ENCODE measurements around the gene RPH3AL. TPM values are rescaled to one million over a fixed set of nuclear protein-coding genes. Genes with fewer than 3 reads are reported as not detected.
A peak's percentile ranks its signal among the peaks of the same experiment; 100 is the strongest.
"Not testable (repeated sequence)": the region's sequence is repeated elsewhere in the genome, so short reads cannot be mapped to it uniquely, and the experiment has no call there.

Gene RPH3AL
- total and polyA plus RNA-seq, 4 experiments from 2014 or later, result 1.7 to 5.9 (median 4.0) TPM

DNA sequence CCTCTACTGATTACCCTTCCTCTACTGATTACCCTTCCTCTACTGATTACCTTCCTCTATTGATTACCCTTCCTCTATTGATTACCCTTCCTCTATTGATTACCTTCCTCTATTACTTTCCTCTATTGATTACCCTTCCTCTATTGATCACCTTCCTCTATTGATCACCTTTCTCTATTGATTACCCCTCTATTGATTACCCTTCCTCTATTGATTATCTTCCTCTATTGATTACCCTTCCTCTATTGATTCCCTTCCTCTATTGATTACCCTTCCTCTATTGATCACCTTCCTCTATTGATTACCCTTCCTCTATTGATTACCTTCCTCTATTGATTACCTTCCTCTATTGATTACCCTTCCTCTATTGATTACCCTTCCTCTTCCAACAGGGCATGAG lies 108.7 kb downstream of the RPH3AL start:
- H3K4me3 Mint-ChIP-seq; H3K27me3 Mint-ChIP-seq; H3K36me3 Mint-ChIP-seq; POLR2A ChIA-PET (ENCODE audit: partially characterized antibody); H3K36me3 ChIP-seq (ENCODE audit: insufficient read depth, low read length); CTCF ChIA-PET (ENCODE audit: partially characterized antibody); H3K9me3 Mint-ChIP-seq; H3K4me3 ChIP-seq (ENCODE audit: low read length in 2 of 2); intact Hi-C loops (cut with micrococcal nuclease); DNase-seq; H3K4me1 Mint-ChIP-seq; H3K4me1 ChIP-seq (ENCODE audit: insufficient read depth, low read length); H3K27me3 ChIP-seq (ENCODE audit: insufficient read depth, low read length); H3K9me3 ChIP-seq (ENCODE audit: control insufficient read depth in 1 of 2, low read length in 2 of 2); H3K27ac ChIP-seq (ENCODE audit: low read depth, low read length): not testable (repeated sequence)
- peak overlapping the region in 1 of 7 donors; percentile 11 for H3K27ac Mint-ChIP-seq

DNA sequence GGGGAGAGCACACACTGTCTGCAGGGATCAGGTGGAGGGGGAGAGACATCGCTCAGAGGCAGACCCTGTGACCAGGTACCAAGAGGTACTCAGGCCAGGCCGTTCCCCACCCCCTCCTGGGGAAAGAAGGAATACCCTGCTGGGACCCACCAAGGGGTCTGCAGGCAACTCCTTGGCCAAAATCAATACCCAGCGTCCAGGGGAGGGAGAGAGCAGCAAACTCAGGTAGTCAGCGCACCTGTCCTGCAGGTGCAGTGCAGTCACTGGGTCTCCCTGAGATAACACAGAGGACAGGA lies 113.7 kb downstream of the RPH3AL start:
- H3K9me3 ChIP-seq (ENCODE audit: control insufficient read depth in 1 of 2, low read length in 2 of 2), result no peaks in the 10 kb centered on the region
- POLR2A ChIA-PET (ENCODE audit: partially characterized antibody), result no interaction called here
- no peak overlapping the region for H3K4me3 ChIP-seq (ENCODE audit: low read length in 2 of 2)
- H3K27me3 ChIP-seq (ENCODE audit: insufficient read depth, low read length), result no peaks in the 10 kb centered on the region
- DNase-seq, result no peak
- H3K27ac ChIP-seq (ENCODE audit: low read depth, low read length), result no peak overlapping the region
- Mint-ChIP-seq H3K9me3 (no peaks in the 10 kb centered on the region), H3K4me1 (peaks cover 0 to 2% (median 0%) of the 10 kb centered on the region in 4 donors), H3K36me3 (no peaks in the 10 kb centered on the region), H3K27me3 (no peaks in the 10 kb centered on the region), H3K4me3 (no peak overlapping the region), H3K27ac (no peak overlapping the region)
- H3K4me1 ChIP-seq (ENCODE audit: insufficient read depth, low read length), result no peaks in the 10 kb centered on the region
- H3K36me3 ChIP-seq (ENCODE audit: insufficient read depth, low read length), result no peaks in the 10 kb centered on the region
- CTCF ChIA-PET (ENCODE audit: partially characterized antibody), result no interaction called here
- intact Hi-C loops (cut with micrococcal nuclease), result no loop called here

GRCh38 chr17:238071-238963 lies 114.3 kb downstream of the RPH3AL start:
- ChIA-PET CTCF (ENCODE audit: partially characterized antibody) (no interaction called here), POLR2A (ENCODE audit: partially characterized antibody) (no interaction called here)
- Mint-ChIP-seq H3K36me3 (no peaks in the 10 kb centered on the region), H3K4me3 (no peak overlapping the region), H3K27me3 (no peaks in the 10 kb centered on the region), H3K27ac (peak overlapping the region in 1 of 7 donors; percentile 23), H3K4me1 (no peaks in the 10 kb centered on the region), H3K9me3 (no peaks in the 10 kb centered on the region)
- no peaks in the 10 kb centered on the region for H3K36me3 ChIP-seq (ENCODE audit: insufficient read depth, low read length)
- H3K9me3 ChIP-seq (ENCODE audit: control insufficient read depth in 1 of 2, low read length in 2 of 2), result no peaks in the 10 kb centered on the region
- no peak overlapping the region for H3K4me3 ChIP-seq (ENCODE audit: low read length in 2 of 2)
- no peak overlapping the region for H3K27ac ChIP-seq (ENCODE audit: low read depth, low read length)
- intact Hi-C loops (cut with micrococcal nuclease), result no loop called here
- no peaks in the 10 kb centered on the region for H3K27me3 ChIP-seq (ENCODE audit: insufficient read depth, low read length)
- no peak for DNase-seq
- no peaks in the 10 kb centered on the region for H3K4me1 ChIP-seq (ENCODE audit: insufficient read depth, low read length)

DNA sequence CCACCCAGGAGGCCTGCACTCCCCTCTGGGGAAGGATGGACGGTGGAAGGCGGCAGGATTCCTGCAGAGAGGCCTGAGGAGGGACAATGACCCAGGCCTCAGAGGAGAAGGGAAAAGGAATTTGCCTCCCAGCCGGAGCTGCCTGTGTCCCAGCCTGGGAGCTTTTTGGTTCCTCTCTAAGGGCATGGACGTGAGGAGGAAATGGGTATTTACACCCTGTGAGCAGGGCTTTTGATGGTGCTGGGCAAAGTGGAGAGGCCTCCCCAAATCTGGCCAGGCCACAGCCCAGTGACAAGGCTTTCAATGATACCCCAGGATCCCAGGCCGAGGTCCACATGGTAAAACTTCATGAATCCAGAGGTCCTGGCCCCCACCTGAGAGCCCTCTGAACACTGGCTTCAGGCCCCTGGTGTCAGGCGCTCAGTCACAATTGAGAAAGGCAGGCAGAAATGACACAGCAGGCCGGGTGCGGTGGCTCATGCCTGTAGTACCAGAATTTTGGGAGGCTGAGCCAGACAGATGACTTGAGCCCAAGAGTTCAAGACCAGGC lies 115.1 kb downstream of the RPH3AL start:
- Histone ChIP-seq H3K36me3 (ENCODE audit: insufficient read depth, low read length) (no peaks in the 10 kb centered on the region), H3K27ac (ENCODE audit: low read depth, low read length) (no peak overlapping the region), H3K27me3 (ENCODE audit: insufficient read depth, low read length) (no peaks in the 10 kb centered on the region), H3K4me1 (ENCODE audit: insufficient read depth, low read length) (no peaks in the 10 kb centered on the region), H3K4me3 (ENCODE audit: low read length in 2 of 2) (no peak overlapping the region), H3K9me3 (ENCODE audit: control insufficient read depth in 1 of 2, low read length in 2 of 2) (no peaks in the 10 kb centered on the region)
- H3K27me3 Mint-ChIP-seq, result no peaks in the 10 kb centered on the region
- no peaks in the 10 kb centered on the region for H3K36me3 Mint-ChIP-seq
- no peak overlapping the region for H3K27ac Mint-ChIP-seq
- H3K4me3 Mint-ChIP-seq, result no peak overlapping the region
- intact Hi-C loops (cut with micrococcal nuclease), result no loop called here
- no peaks in the 10 kb centered on the region for H3K4me1 Mint-ChIP-seq
- DNase-seq, result no peak
- ChIA-PET POLR2A (ENCODE audit: partially characterized antibody) (no interaction called here), CTCF (ENCODE audit: partially characterized antibody) (no interaction called here)
- H3K9me3 Mint-ChIP-seq, result no peaks in the 10 kb centered on the region

GRCh38 chr17:236641-237405 lies 115.8 kb downstream of the RPH3AL start:
- Mint-ChIP-seq H3K4me1 (no peaks in the 10 kb centered on the region), H3K36me3 (no peaks in the 10 kb centered on the region), H3K27me3 (no peaks in the 10 kb centered on the region), H3K27ac (no peak overlapping the region), H3K4me3 (no peak overlapping the region), H3K9me3 (no peaks in the 10 kb centered on the region)
- POLR2A ChIA-PET (ENCODE audit: partially characterized antibody), result no interaction called here
- no peaks in the 10 kb centered on the region for H3K9me3 ChIP-seq (ENCODE audit: control insufficient read depth in 1 of 2, low read length in 2 of 2)
- H3K4me3 ChIP-seq (ENCODE audit: low read length in 2 of 2), result no peak overlapping the region
- no peak for DNase-seq
- no peak overlapping the region for H3K27ac ChIP-seq (ENCODE audit: low read depth, low read length)
- H3K27me3 ChIP-seq (ENCODE audit: insufficient read depth, low read length), result no peaks in the 10 kb centered on the region
- CTCF ChIA-PET (ENCODE audit: partially characterized antibody), result no interaction called here
- intact Hi-C loops (cut with micrococcal nuclease), result no loop called here
- no peaks in the 10 kb centered on the region for H3K4me1 ChIP-seq (ENCODE audit: insufficient read depth, low read length)
- H3K36me3 ChIP-seq (ENCODE audit: insufficient read depth, low read length), result no peaks in the 10 kb centered on the region

DNA sequence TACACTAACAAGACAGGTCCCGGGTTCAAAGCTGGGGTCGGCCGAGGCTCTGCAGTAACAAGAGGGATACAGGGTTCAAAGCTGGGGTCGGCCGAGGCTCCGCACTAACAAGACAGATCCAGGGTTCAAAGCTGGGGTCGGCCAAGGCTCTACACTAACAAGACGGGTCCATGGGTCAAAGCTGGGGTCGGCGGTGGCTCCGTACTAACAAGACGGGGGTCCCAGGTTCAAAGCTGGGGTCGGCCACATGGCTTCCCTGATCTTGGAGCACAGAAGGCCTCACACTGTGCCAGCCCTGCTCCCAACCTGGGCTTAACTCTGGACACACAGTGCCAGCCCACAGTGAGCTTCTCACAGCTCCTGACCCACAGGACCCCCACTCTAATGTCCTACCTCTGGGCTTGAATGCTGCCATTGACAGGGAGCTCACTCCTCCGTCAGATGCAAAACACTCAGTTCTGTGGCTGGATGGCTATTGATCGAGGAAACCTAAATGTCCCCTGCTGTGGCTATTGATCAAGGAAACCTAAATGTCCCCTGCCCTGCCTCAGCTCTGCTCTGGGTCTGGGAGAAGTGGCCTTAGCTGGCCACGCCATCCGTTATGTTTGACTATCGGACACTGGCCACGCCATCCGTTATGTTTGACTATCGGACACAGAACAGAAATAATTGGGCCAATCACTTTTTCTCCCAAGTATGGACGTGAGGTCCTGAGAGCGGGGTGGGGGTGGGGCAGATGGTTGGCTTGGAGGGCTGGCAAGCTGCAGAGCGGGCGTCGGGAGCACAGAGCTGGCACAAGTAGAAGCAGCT lies 116.6 kb downstream of the RPH3AL start:
- no peaks in the 10 kb centered on the region for H3K36me3 ChIP-seq (ENCODE audit: insufficient read depth, low read length)
- H3K27me3 ChIP-seq (ENCODE audit: insufficient read depth, low read length), result no peaks in the 10 kb centered on the region
- Mint-ChIP-seq H3K4me1 (no peaks in the 10 kb centered on the region), H3K4me3 (no peak overlapping the region), H3K27ac (no peak overlapping the region), H3K36me3 (no peaks in the 10 kb centered on the region), H3K9me3 (no peaks in the 10 kb centered on the region), H3K27me3 (no peaks in the 10 kb centered on the region)
- no peaks in the 10 kb centered on the region for H3K9me3 ChIP-seq (ENCODE audit: control insufficient read depth in 1 of 2, low read length in 2 of 2)
- intact Hi-C loops (cut with micrococcal nuclease), result no loop called here
- ChIA-PET CTCF (ENCODE audit: partially characterized antibody) (no interaction called here), POLR2A (ENCODE audit: partially characterized antibody) (no interaction called here)
- H3K4me3 ChIP-seq (ENCODE audit: low read length in 2 of 2), result no peak overlapping the region
- H3K4me1 ChIP-seq (ENCODE audit: insufficient read depth, low read length), result no peaks in the 10 kb centered on the region
- no peak overlapping the region for H3K27ac ChIP-seq (ENCODE audit: low read depth, low read length)
- DNase-seq, result no peak

Data from CD4-positive, alpha-beta memory T cell (primary cell).